ENCODE measurements around the gene MLIP. TPM values are rescaled to one million over a fixed set of nuclear protein-coding genes. Genes with fewer than 3 reads are reported as not detected.

Gene MLIP
- total and polyA plus RNA-seq, 2 experiments from 2014 or later = not detected

DNA sequence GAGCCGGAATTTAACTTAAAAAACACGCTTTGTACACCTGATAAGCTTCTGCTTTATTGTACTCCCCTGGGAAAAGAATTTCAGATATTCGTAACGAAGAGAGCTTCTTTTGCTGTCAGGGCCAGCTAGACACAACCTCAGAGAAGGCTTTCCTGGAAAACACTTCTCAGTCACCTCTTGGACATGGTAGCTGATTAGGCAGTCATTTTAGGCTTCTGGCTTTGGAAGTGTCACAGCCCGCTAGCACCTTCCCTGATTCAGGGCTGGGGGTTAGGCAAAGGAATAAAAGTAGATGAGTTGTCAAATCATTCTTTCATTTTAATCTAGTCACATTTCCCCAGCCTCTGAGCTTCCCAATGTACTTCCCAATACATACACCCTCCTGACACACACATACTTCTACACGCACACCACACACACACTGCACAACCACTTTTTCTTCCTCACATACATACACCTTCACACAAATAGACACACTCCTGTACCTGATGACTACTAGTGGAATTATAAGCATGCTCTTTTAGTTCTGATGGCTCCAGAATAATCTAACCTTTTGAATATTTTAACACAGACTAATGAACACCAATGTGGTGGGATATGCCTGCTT is 162.1 kb downstream of the MLIP start (continued):
- TF ChIP-seq, protein P1, sequence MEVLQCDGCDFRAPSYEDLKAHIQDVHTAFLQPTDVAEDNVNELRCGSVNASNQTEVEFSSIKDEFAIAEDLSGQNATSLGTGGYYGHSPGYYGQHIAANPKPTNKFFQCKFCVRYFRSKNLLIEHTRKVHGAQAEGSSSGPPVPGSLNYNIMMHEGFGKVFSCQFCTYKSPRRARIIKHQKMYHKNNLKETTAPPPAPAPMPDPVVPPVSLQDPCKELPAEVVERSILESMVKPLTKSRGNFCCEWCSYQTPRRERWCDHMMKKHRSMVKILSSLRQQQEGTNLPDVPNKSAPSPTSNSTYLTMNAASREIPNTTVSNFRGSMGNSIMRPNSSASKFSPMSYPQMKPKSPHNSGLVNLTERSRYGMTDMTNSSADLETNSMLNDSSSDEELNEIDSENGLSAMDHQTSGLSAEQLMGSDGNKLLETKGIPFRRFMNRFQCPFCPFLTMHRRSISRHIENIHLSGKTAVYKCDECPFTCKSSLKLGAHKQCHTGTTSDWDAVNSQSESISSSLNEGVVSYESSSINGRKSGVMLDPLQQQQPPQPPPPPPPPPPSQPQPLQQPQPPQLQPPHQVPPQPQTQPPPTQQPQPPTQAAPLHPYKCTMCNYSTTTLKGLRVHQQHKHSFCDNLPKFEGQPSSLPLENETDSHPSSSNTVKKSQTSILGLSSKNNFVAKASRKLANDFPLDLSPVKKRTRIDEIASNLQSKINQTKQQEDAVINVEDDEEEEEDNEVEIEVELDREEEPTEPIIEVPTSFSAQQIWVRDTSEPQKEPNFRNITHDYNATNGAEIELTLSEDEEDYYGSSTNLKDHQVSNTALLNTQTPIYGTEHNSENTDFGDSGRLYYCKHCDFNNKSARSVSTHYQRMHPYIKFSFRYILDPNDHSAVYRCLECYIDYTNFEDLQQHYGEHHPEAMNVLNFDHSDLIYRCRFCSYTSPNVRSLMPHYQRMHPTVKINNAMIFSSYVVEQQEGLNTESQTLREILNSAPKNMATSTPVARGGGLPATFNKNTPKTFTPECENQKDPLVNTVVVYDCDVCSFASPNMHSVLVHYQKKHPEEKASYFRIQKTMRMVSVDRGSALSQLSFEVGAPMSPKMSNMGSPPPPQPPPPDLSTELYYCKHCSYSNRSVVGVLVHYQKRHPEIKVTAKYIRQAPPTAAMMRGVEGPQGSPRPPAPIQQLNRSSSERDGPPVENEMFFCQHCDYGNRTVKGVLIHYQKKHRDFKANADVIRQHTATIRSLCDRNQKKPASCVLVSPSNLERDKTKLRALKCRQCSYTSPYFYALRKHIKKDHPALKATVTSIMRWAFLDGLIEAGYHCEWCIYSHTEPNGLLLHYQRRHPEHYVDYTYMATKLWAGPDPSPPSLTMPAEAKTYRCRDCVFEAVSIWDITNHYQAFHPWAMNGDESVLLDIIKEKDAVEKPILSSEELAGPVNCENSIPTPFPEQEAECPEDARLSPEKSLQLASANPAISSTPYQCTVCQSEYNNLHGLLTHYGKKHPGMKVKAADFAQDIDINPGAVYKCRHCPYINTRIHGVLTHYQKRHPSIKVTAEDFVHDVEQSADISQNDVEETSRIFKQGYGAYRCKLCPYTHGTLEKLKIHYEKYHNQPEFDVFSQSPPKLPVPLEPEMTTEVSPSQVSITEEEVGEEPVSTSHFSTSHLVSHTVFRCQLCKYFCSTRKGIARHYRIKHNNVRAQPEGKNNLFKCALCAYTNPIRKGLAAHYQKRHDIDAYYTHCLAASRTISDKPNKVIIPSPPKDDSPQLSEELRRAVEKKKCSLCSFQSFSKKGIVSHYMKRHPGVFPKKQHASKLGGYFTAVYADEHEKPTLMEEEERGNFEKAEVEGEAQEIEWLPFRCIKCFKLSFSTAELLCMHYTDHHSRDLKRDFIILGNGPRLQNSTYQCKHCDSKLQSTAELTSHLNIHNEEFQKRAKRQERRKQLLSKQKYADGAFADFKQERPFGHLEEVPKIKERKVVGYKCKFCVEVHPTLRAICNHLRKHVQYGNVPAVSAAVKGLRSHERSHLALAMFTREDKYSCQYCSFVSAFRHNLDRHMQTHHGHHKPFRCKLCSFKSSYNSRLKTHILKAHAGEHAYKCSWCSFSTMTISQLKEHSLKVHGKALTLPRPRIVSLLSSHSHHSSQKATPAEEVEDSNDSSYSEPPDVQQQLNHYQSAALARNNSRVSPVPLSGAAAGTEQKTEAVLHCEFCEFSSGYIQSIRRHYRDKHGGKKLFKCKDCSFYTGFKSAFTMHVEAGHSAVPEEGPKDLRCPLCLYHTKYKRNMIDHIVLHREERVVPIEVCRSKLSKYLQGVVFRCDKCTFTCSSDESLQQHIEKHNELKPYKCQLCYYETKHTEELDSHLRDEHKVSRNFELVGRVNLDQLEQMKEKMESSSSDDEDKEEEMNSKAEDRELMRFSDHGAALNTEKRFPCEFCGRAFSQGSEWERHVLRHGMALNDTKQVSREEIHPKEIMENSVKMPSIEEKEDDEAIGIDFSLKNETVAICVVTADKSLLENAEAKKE (CRISPR knock-in tag; IDR thresholded peaks at IDR 0.05) = no peak
- TF ChIP-seq NANOG (IDR thresholded peaks at IDR 0.05; ENCODE audit: borderline replicate concordance) = no peak
- TF ChIP-seq ZNF331 (CRISPR knock-in tag; IDR thresholded peaks at IDR 0.05; ENCODE audit: low read depth) = no peak
- TF ChIP-seq STAT1 (IDR thresholded peaks at IDR 0.05; ENCODE audit: unreplicated experiment) = no peak
- TF ChIP-seq EZH2phosphoT487 (IDR thresholded peaks at IDR 0.05; ENCODE audit: unreplicated experiment) = no peak

DNA sequence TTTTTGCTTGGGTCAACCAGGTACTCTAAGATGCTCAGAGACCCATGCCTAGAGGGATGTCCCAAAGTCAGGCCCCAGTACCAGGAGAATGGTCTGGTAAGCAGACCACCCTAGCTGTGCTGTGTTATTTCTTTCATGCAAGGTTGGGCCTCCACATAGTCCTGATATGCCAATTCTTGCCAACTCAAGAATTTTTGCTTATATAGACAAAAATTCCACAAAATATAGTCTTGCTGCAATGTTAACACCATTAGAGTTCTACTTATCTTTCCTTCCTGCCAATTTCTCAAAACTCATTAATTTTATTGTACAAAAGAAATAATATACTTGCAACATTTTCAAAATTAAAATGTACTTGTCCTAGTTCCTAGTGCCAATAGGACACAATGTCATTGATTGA is 163.1 kb downstream of the MLIP start:
- DNase-seq (ENCODE audit: low spot score) (no peak), ATAC-seq (no peak)
- no peaks in the 10 kb centered on the region for H3K4me1 ChIP-seq (ENCODE audit: insufficient read depth)
- H2AFZ ChIP-seq = no peak overlapping the region
- H3K4me2 ChIP-seq = no peak overlapping the region
- no peaks in the 10 kb centered on the region for H3K27me3 Mint-ChIP-seq (ENCODE audit: insufficient read depth, low read depth, poor library complexity)
- H3K79me2 ChIP-seq (replicated peaks; ENCODE audit: insufficient read depth) = no peaks in the 10 kb centered on the region
- H3K36me3 Mint-ChIP-seq (ENCODE audit: low read depth) = no peaks in the 10 kb centered on the region
- no peaks in the 10 kb centered on the region for H3K36me3 ChIP-seq (ENCODE audit: insufficient read depth)
- no peaks in the 10 kb centered on the region for H3K27me3 ChIP-seq (ENCODE audit: insufficient read depth)
- peaks cover 14% of the 10 kb centered on the region; the same call in 1 of the 2 replicates for H3K9me2 ChIP-seq (ENCODE audit: insufficient read depth)
- no peak overlapping the region for H3K4me3 Mint-ChIP-seq
- no peak overlapping the region for H3K27ac Mint-ChIP-seq
- H3F3A ChIP-seq (replicated peaks; ENCODE audit: low read depth) = no peaks in the 10 kb centered on the region
- H3K27ac ChIP-seq (ENCODE audit: low read depth) = no peak overlapping the region
- H3K9me3 Mint-ChIP-seq = no peaks in the 10 kb centered on the region
- H3K4me1 Mint-ChIP-seq = no peaks in the 10 kb centered on the region
- H3K4me3 ChIP-seq = no peak overlapping the region
- H4K20me1 ChIP-seq (replicated peaks; ENCODE audit: insufficient read depth) = no peaks in the 10 kb centered on the region
- no peak for TF ChIP-seq NANOG (IDR thresholded peaks at IDR 0.05; ENCODE audit: borderline replicate concordance)
- no peak for TF ChIP-seq ZNF114 (CRISPR knock-in tag; IDR thresholded peaks at IDR 0.05)
- no peak for TF ChIP-seq POLR2AphosphoS5 (IDR thresholded peaks at IDR 0.05; ENCODE audit: low read depth)
- TF ChIP-seq JUNB (IDR thresholded peaks at IDR 0.05; ENCODE audit: unreplicated experiment) = no peak
- no peak for TF ChIP-seq STAT1 (IDR thresholded peaks at IDR 0.05; ENCODE audit: unreplicated experiment)
- TF ChIP-seq, protein P1 (CRISPR knock-in tag; IDR thresholded peaks at IDR 0.05) = no peak
- no peak for TF ChIP-seq ZNF331 (CRISPR knock-in tag; IDR thresholded peaks at IDR 0.05; ENCODE audit: low read depth)
